GM12878 (cell line): ENCODE results near the gene C5orf15. TPM values are rescaled to one million over a fixed set of nuclear protein-coding genes. Genes with fewer than 3 reads are reported as not detected.

Source experiments
- ATAC-seq: fragments of 200-7000 bp; cut with Tn5 transposase; 3 replicates; pipeline ENCODE4 v1.9.1; 2020; ENCODE audit warnings: mild to moderate bottlenecking, moderate library complexity
- BruUV-seq: library from RNA; stranded (reverse); fragments of 400-500 nt; replicated peaks from 2 replicates; lab custom pipeline; 2021; lab: Mats Ljungman, UMichigan
- CTCF ChIA-PET: fragments of 300-600 bp; sonication (Branson Sonifier 250); formaldehyde crosslinking; extraction: SDS; loops from one replicate; lab custom pipeline; 2021; ENCODE audit warnings: inconsistent platforms; lab: Yijun Ruan, JAX
- POLR2A ChIA-PET: fragments of 350-600 bp; formaldehyde crosslinking; extraction: SDS; loops from one replicate; lab custom pipeline; 2021; ENCODE audit warnings: inconsistent platforms; lab: Charles Lee
- RAD21 ChIA-PET: fragments of 300-600 bp; sonication (Branson Sonifier 250); formaldehyde crosslinking; loops from one replicate; lab custom pipeline; 2023; ENCODE audit warnings: antibody characterized with exemption; ENCODE audit not compliant: unreplicated experiment; lab: Charles Lee
- SMC1A ChIA-PET: fragments of 300-600 bp; sonication (Branson Sonifier 250); formaldehyde crosslinking; loops from one replicate; lab custom pipeline; 2023; ENCODE audit not compliant: unreplicated experiment, uncharacterized antibody; lab: Charles Lee
- DNase-seq: peaks from one replicate; pipeline ENCODE4 v3.0.0-alpha.2; 2011; ENCODE audit warnings: low read depth, low spot score
- FAIRE-seq: peaks from 3 replicates; lab custom pipeline; 2011; peaks lifted over from hg19 to GRCh38; lab: Jason Lieb, UNC
- H2AFZ ChIP-seq: 2 replicates; pipeline ENCODE4 v1.6.0; 2011; ENCODE audit warnings: low read depth, low read length, control low read depth; ENCODE audit not compliant: control insufficient read depth
- H3K27ac ChIP-seq: 2 replicates; pipeline ENCODE4 v1.5.1; 2011; ENCODE audit warnings: control low read depth; ENCODE audit not compliant: control insufficient read depth, insufficient read depth
- H3K27me3 ChIP-seq, 2 experiments: replicated peaks in 1 of 2; 2 replicates each; pipeline versions ENCODE4 v1.6.0 to v1.6.1; 2011; ENCODE audit warnings: low read length in 1 of 2; ENCODE audit not compliant: control insufficient read depth in 2 of 2, insufficient read depth in 2 of 2
- H3K36me3 ChIP-seq, 2 experiments: 2 replicates each; pipeline ENCODE4 v1.5.1; 2011; ENCODE audit warnings: low read length in 1 of 2; ENCODE audit not compliant: control insufficient read depth in 2 of 2, insufficient read depth in 2 of 2
- H3K4me1 ChIP-seq: 2 replicates; pipeline ENCODE4 v1.6.1; 2011; ENCODE audit warnings: mild to moderate bottlenecking, low read length, moderate library complexity, mixed read lengths; ENCODE audit not compliant: control insufficient read depth, insufficient read depth
- H3K4me2 ChIP-seq: 2 replicates; pipeline ENCODE4 v1.6.0; 2011; ENCODE audit warnings: control low read depth; ENCODE audit not compliant: control insufficient read depth, insufficient read depth
- H3K4me3 ChIP-seq: fragments of 200-600 bp; sonication (generic); 2 replicates; pipeline ENCODE4 v1.5.1; 2016
- H3K79me2 ChIP-seq: 2 replicates; pipeline ENCODE4 v1.6.0; 2011; ENCODE audit warnings: low read length; ENCODE audit not compliant: control insufficient read depth, insufficient read depth
- H3K9ac ChIP-seq: 2 replicates; pipeline ENCODE4 v1.8.0; 2011; ENCODE audit warnings: low read length, control low read depth, mixed read lengths; ENCODE audit not compliant: control insufficient read depth, insufficient read depth
- H3K9me3 ChIP-seq: replicated peaks from 3 replicates; pipeline ENCODE4 v1.5.1; 2011; ENCODE audit warnings: mild to moderate bottlenecking, low read length; ENCODE audit not compliant: control insufficient read depth, insufficient read depth
- H4K20me1 ChIP-seq: 2 replicates; pipeline ENCODE4 v1.6.0; 2011; ENCODE audit not compliant: control insufficient read depth, insufficient read depth
- EGR1 ChIP-seq, 2 experiments: IDR thresholded peaks; 1 replicate in 1 of 2; 2 replicates in 1 of 2; pipeline ENCODE4 v1.6.1; 2011 to 2012; ENCODE audit warnings: low read depth in 2 of 2, low read length in 2 of 2, borderline replicate concordance in 1 of 2, mild to moderate bottlenecking in 1 of 2, moderate library complexity in 1 of 2
- HDAC6 ChIP-seq: fragments of 200-600 bp; sonication (generic); IDR thresholded peaks from one replicate; pipeline ENCODE4 v1.8.0; 2017; ENCODE audit warnings: antibody characterized with exemption; ENCODE audit not compliant: unreplicated experiment
- HDGF ChIP-seq: fragments of 450-650 bp; IDR thresholded peaks from 2 replicates; pipeline ENCODE4 v1.6.1; 2016; ENCODE audit warnings: antibody characterized with exemption
- IRF5 ChIP-seq: fragments of 450-650 bp; IDR thresholded peaks from 2 replicates; pipeline ENCODE4 v1.6.1; 2017; ENCODE audit warnings: borderline replicate concordance
- MEF2B ChIP-seq: fragments of 450-650 bp; IDR thresholded peaks from 2 replicates; pipeline ENCODE4 v1.6.1; 2018; ENCODE audit warnings: mild to moderate bottlenecking, moderate library complexity; ENCODE audit not compliant: partially characterized antibody, poor library complexity, severe bottlenecking
- NFIC ChIP-seq: IDR thresholded peaks from 2 replicates; pipeline ENCODE4 v1.6.1; 2012; ENCODE audit warnings: low read depth, mild to moderate bottlenecking, inconsistent platforms, low read length, moderate library complexity
- RB1 ChIP-seq: fragments of 450-650 bp; formaldehyde crosslinking; IDR thresholded peaks from 2 replicates; pipeline ENCODE4 v1.6.1; 2017; ENCODE audit warnings: mild to moderate bottlenecking, borderline replicate concordance
- SKIL ChIP-seq: fragments of 450-650 bp; IDR thresholded peaks from 2 replicates; pipeline ENCODE4 v1.6.1; 2017; ENCODE audit warnings: mild to moderate bottlenecking, low read depth, inconsistent platforms; ENCODE audit not compliant: poor library complexity, severe bottlenecking
- SREBF2 ChIP-seq: IDR thresholded peaks from 2 replicates; pipeline ENCODE4 v1.6.1; 2012; ENCODE audit warnings: mild to moderate bottlenecking, low read length
- TAF1 ChIP-seq: IDR thresholded peaks from 2 replicates; pipeline ENCODE4 v1.6.1; 2011; ENCODE audit warnings: mild to moderate bottlenecking, low read depth, low read length, borderline replicate concordance
- TBL1XR1 ChIP-seq: IDR thresholded peaks from 2 replicates; pipeline ENCODE4 v1.6.1; 2012; ENCODE audit warnings: low read depth, low read length, improper control_type of control experiment
- WGBS: methylation state at CpG from one replicate; pipeline ENCODE4 v1.1.6; 2016; ENCODE audit warnings: low lambda C conversion rate; ENCODE audit not compliant: insufficient replicate concordance, insufficient coverage; ENCODE audit errors: missing lambda C conversion rate; 5-methylcytosine and 5-hydroxymethylcytosine counted together
- in situ Hi-C: fragments of 300-500 bp; cut with MboI; formaldehyde crosslinking; loops from 9 replicates; pipeline ENCODE4 v1.14.3; 2018; ENCODE audit warnings: mixed read lengths
- intact Hi-C: fragments of 100-400 bp; cut with micrococcal nuclease; formaldehyde crosslinking; loops from one replicate; pipeline ENCODE4 v1.14.2; 2022; ENCODE audit not compliant: unreplicated experiment
- polyA plus RNA-seq, 11 experiments: library from polyadenylated mRNA; depleted of rRNA in 4 of 11; unstranded in 6 of 11; stranded (reverse) in 5 of 11; fragments of >200 nt; fragmentation: Nextera tagmentation in 4 of 11; fragmentation: Illumina TruSeq in 1 of 11; extraction: Ambion mirVana in 4 of 11; extraction: Trizol in 1 of 11; gene quantifications; 1 replicate in 1 of 11; 2 replicates in 10 of 11; pipeline versions ENCODE4 v1.2.1 to v1.2.3, GENCODE V29; 2011 to 2016; ENCODE audit warnings: inconsistent platforms in 2 of 11, missing spikeins in 2 of 11, low read depth in 1 of 11
- total RNA-seq, 4 experiments: library from RNA; depleted of rRNA in 3 of 4; stranded (reverse); fragments of >200 nt in 3 of 4; fragmentation: Illumina TruSeq in 1 of 4; extraction: Trizol in 1 of 4; gene quantifications; 2 replicates each; pipeline versions ENCODE4 v1.2.1 to v1.2.3, GENCODE V29; 2013 to 2021

Gene C5orf15
- total and polyA plus RNA-seq, 10 of the 15 experiments (the other 5 are each of a cell fraction or from before 2014, with no cell fraction given), result 21.7 to 69.6 (median 46.0) TPM

DNA sequence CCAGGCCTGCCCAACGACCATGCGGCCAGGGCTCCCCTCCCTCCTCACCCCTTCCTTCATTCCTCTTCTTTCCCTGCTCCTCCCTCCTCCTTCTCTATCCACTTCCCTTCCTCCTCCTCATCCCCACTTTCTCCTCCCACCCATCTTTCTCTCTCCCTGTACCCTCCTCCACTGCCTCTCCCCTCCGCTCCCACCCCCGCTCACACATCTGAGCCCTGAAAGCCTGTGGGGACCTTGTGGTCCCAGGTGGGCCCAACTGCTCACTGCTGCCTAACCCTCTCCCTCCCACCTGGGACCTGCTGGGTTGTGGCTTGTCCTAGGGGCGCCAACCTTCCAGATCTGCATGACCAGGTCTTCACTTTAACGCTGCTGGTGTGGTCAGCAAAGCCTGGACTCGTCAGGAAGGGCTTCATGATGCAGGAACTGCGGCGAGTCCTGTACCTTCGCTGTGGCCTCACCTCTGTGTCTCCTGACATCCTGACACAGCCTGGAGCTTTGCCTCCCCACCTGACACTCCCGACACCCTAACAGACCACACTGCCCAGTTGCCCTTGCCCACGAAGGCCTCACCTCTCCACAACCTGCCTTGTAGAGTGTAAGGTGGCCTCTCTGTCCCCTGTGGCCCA lies 34.6 kb downstream of the C5orf15 start (continued):
- TF ChIP-seq EGR1 (IDR thresholded peaks at IDR 0.05; ENCODE audit: borderline replicate concordance in 1 of 2, low read depth in 2 of 2, low read length in 2 of 2) (peak in 1 of 2 experiments; percentile 53; a peak in 1 of 3 replicates), IRF5 (no peak), NFIC (no peak), TAF1 (no peak), MEF2B (peak; percentile 35), HDAC6 (no peak), HDGF (peak; percentile 45; the same call in 1 of the 2 replicates), RB1 (no peak), TBL1XR1 (no peak)

- no TSS peak for BruUV-seq
- no peak for DNase-seq
- WGBS, result 33% methylated on average over 3 of the region's 3 CpGs
- Histone ChIP-seq H3K27me3 (no peaks in the 10 kb centered on the region), H3K4me3 (no peak overlapping the region), H3K27ac (0 out of 2 replicates have a peak overlapping the region, but pooled peaks have one; percentile 6), H3K4me2 (no peak overlapping the region; the same call in 1 of the 2 replicates), H4K20me1 (no peaks in the 10 kb centered on the region), H2AFZ (no peak overlapping the region; the same call in 1 of the 2 replicates), H3K9ac (no peak overlapping the region), H3K79me2 (no peaks in the 10 kb centered on the region), H3K9me3 (no peaks in the 10 kb centered on the region), H3K4me1 (peaks cover 71% of the 10 kb centered on the region), H3K36me3 (no peaks in the 10 kb centered on the region)
- POLR2A ChIA-PET, result interaction anchor here (1.1 kb wide), 1 partner anchor 109 kb away, joined by 3 read pairs; no protein-coding TSS in a partner anchor
- no peak for FAIRE-seq
- RAD21 ChIA-PET, result no interaction called here
- no peak for TF ChIP-seq SREBF2
- TF ChIP-seq SKIL, result no peak
- ATAC-seq, result no peak
- SMC1A ChIA-PET, result no interaction called here
- in situ Hi-C loops, result no loop called here
- intact Hi-C loops, result no loop called here
- CTCF ChIA-PET, result interaction anchor here (1.2 kb wide), 1 partner anchor 18 kb away, joined by 3 read pairs; no protein-coding TSS in a partner anchor
Measured at GRCh38 chr5:133933169-133933509, 35.3 kb downstream of the C5orf15 start.
